ENCODE results near the gene SHANK3.

The SHANK3 gene

GRCh38 chr22:50706481-50707125 is 34.0 kb downstream of the SHANK3 start:
- no peak for TF ChIP-seq CTCF (IDR thresholded peaks at IDR 0.05; ENCODE audit: unreplicated experiment in 3 of 3)
- Mint-ChIP-seq H3K36me3 (ENCODE audit: low read depth) (peaks cover 17% of the 10 kb centered on the region), H3K4me3 (peak overlapping the region in 2 of 3 experiments; percentile 32 to 40)

GRCh38 chr22:50708474-50708873 is 35.9 kb downstream of the SHANK3 start:
- H3K27ac Mint-ChIP-seq: no peak overlapping the region
- no peaks in the 10 kb centered on the region for H3K4me1 Mint-ChIP-seq
- no peaks in the 10 kb centered on the region for H3K9me3 Mint-ChIP-seq
- no peak overlapping the region for H3K4me3 Mint-ChIP-seq
- H3K36me3 Mint-ChIP-seq (ENCODE audit: low read depth): peaks cover 13% of the 10 kb centered on the region
- peaks cover under 1% of the 10 kb centered on the region for H3K27me3 Mint-ChIP-seq (ENCODE audit: low read depth)
- TF ChIP-seq CTCF (IDR thresholded peaks at IDR 0.05; ENCODE audit: unreplicated experiment in 3 of 3): no peak

More at GRCh38 chr22:50706481-50707125, 34.0 kb downstream of the SHANK3 start:
- Mint-ChIP-seq H3K27ac (no peak overlapping the region), H3K4me1 (no peaks in the 10 kb centered on the region), H3K9me3 (no peaks in the 10 kb centered on the region), H3K27me3 (ENCODE audit: low read depth) (no peaks in the 10 kb centered on the region)

GRCh38 chr22:50708996-50709395 is 36.4 kb downstream of the SHANK3 start:
- H3K4me1 Mint-ChIP-seq: no peaks in the 10 kb centered on the region
- H3K9me3 Mint-ChIP-seq: no peaks in the 10 kb centered on the region
- peaks cover 4% of the 10 kb centered on the region for H3K27me3 Mint-ChIP-seq (ENCODE audit: low read depth)
- TF ChIP-seq CTCF (IDR thresholded peaks at IDR 0.05; ENCODE audit: unreplicated experiment in 3 of 3): no peak
- H3K36me3 Mint-ChIP-seq (ENCODE audit: low read depth): peaks cover 13% of the 10 kb centered on the region
- no peak overlapping the region for H3K27ac Mint-ChIP-seq
- no peak overlapping the region for H3K4me3 Mint-ChIP-seq

- Mint-ChIP-seq H3K27ac (no peak overlapping the region), H3K4me1 (no peaks in the 10 kb centered on the region)
- no peak for TF ChIP-seq CTCF (IDR thresholded peaks at IDR 0.05; ENCODE audit: unreplicated experiment in 3 of 3)
Measured at GRCh38 chr22:50710221-50710620, 37.6 kb downstream of the SHANK3 start.

GRCh38 chr22:50710886-50711285 is 38.3 kb downstream of the SHANK3 start:
- Mint-ChIP-seq H3K9me3 (no peaks in the 10 kb centered on the region), H3K27ac (no peak overlapping the region), H3K27me3 (ENCODE audit: low read depth) (peaks cover 4% of the 10 kb centered on the region), H3K36me3 (ENCODE audit: low read depth) (peaks cover 13% of the 10 kb centered on the region), H3K4me3 (no peak overlapping the region), H3K4me1 (no peaks in the 10 kb centered on the region)
- no peak for TF ChIP-seq CTCF (IDR thresholded peaks at IDR 0.05; ENCODE audit: unreplicated experiment in 3 of 3)

More at GRCh38 chr22:50710221-50710620, 37.6 kb downstream of the SHANK3 start:
- peaks cover 13% of the 10 kb centered on the region for H3K36me3 Mint-ChIP-seq (ENCODE audit: low read depth)
- H3K4me3 Mint-ChIP-seq: no peak overlapping the region
- peaks cover 4% of the 10 kb centered on the region for H3K27me3 Mint-ChIP-seq (ENCODE audit: low read depth)
- no peaks in the 10 kb centered on the region for H3K9me3 Mint-ChIP-seq

Measured in nephron (organoid).